NCI-H526 (cell line): ENCODE data around the gene GREB1.

Experiments
- DNase-seq, 2 experiments: peaks; one replicate each; lab custom pipeline; 2025; lab: John Stamatoyannopoulos, UW

Gene GREB1

GRCh38 chr2:11578986-11579774 lies 45.3 kb downstream of the GREB1 start:
- no peak for DNase-seq

- DNase-seq: no peak
These were observed 46.2 kb downstream of the GREB1 start for GRCh38 chr2:11579867-11580659.

- DNase-seq: no peak
These were observed 46.9 kb downstream of the GREB1 start for GRCh38 chr2:11580697-11581096.

DNA sequence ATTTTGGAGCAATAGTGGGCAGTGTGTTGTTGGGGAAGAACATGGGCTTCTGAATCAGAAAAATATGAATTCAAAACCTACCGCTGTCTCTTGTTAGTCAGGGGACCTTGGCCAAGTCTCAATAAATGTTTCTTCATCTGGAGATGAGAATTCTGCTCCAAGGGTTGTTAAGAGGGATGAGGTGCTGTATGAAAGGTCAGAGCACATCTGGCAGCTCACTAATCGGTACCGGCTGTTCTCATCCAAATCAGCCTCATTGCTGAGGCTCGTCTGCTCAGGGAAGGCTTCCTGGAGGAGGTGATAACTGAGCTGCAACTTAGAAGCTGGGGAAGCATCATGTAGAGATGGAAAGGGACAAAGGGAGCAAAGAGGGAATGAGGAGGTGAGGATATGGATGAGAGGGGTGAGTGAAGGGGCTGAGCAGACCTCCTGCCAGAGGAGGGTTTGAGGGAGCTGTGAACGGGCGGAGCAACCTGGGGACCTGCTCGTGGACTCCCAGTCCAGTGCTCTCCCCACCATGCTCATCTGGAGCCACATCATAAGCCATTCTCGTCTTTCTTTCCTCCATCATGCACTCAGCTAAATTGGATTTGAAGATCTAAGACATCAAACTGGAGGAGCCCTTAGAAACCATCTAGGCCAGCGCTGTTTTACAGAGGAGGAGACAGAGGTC lies 47.4 kb downstream of the GREB1 start:
- no peak for DNase-seq

DNA sequence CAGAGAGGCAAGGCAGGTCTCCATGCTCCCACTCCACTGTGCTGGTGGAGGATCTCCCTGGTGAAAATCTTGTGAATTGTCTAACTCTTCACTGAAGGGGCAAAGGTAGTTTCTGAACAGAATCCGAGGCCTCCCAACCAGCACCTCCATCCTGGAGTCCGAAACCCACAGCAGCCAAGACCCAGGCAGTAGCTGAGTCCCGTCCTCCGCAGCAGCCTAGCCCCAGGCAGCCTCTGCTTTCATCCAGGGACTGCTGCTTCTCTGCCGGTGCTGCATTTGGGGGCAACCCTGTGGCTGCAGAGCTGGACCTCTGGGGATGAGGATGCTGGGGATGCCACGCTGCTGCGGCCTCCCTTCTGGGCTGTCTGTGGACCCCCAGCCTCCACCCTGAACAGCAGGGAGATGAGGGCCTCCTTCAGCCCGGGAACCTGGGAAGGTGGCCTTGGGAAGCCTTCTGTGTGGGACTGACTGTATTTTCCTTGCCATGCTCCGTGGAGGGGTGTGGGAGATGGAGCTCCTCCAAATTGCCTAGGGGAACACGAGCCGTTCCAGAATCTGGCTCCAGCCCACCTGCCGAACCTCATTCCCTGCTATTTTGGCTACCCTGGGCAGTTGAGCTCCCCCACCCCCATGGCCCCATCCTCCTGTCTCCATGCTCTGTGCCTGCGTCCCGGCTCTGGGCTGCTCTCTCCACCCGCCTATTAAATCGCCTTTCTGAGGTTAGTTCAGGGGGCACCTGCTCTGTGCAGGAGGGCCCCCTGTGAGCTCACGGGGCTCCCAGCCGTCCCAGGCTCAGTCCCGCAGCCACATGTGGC lies 48.2 kb downstream of the GREB1 start:
- DNase-seq: no peak

- DNase-seq: no peak
These were observed 48.7 kb downstream of the GREB1 start for GRCh38 chr2:11582612-11582861.

DNA sequence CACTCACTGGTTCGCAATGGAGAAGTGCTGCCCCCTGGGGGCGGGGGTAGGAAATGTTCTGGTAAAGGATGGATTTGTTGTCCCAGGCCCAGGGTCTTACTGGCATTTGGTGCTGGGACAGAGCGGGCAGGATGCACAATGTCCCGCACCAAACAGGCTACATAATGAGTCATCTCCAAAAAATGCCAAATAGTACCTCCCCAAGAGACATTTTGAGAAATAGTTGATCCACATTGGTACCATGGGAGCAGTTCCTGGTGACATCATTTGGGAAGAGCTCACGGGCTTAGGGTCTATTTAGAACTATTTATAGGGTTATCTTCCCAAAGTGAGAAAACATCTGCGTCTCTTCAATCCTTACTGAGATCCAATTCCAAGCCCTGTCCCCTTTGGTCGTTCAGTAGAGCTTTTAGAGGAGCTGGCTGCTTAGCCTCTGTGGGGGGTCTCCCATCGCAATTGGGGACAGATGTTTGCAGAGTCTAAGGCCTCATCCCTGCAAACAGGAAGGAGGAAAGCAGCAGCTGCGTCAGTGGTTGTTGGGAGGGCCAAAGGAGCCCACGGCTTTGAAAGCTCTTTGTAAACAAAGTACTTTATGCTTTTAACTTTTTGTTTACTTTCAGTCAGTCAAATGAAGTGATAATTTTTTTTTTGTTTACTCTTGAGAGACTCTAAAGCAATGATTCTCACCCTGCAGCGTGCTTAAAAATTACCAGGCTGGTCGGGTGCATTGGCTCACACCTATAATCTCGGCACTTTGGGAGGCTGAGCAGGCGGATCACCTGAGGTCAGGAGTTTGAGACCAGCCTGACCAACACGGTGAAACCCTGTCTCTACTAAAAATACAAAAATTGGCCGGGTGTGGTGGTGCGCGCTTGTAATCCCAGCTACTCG lies 49.3 kb downstream of the GREB1 start:
- peak; percentile 41 to 74 for DNase-seq

DNA sequence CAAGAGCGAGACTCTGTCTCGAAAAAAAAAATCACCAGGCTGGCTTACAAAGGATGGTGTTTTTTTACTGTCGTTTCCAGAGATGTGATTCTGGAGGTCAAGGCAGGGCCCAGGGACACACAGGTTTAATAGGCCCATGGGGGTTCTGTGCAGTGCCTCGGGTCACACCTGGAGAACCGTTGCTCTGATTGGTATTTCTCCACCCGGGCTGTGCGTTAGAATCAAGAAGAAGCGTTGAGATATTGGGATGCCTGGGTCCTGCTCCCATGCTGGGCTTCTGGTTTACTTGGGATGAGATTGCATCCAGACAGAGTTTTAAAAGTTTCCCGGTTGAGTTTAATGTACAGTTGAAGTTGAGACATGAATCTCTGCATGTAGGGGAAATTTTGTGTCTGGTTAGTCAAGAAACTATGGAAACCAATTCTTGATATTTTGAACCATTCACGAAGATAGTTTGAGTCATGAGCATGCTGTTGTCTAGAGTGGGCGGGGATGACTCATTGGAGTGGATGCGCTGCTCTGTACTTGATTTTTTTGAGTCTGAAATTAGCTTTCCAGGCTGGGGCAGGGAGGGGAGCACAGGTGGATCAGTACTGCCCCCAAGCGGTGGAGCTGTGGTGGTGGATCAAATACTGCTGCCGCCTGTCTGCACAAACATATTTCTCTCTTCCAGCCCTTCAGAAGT lies 50.1 kb downstream of the GREB1 start:
- peak; percentile 5 to 70 for DNase-seq

DNA sequence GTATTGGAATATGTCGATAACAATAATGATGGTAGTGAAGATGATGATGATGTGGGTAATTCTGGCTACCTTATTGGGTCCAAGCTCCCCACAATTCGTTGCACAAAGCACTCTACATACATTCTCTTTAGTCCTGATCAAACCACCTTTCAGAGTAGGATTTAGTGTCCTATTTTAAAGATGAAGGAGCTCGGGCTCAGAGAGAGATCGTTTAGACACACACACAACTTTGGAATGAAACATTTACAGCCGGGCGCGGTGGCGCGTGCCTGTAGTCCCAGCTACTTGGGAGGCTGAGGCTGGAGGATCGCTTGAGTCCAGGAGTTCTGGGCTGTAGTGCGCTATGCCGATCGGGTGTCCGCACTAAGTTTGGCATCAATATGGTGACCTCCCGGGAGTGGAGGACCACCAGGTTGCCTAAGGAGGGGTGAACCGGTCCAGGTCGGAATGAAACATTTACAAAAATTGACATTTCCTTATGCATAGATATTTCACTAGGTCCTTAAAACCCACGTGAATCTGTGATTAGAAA lies 50.7 kb downstream of the GREB1 start:
- no peak for DNase-seq

GRCh38 chr2:11585071-11585470 lies 51.2 kb downstream of the GREB1 start:
- no peak for DNase-seq

GRCh38 chr2:11588228-11589110 lies 54.6 kb downstream of the GREB1 start:
- no peak for DNase-seq

DNA sequence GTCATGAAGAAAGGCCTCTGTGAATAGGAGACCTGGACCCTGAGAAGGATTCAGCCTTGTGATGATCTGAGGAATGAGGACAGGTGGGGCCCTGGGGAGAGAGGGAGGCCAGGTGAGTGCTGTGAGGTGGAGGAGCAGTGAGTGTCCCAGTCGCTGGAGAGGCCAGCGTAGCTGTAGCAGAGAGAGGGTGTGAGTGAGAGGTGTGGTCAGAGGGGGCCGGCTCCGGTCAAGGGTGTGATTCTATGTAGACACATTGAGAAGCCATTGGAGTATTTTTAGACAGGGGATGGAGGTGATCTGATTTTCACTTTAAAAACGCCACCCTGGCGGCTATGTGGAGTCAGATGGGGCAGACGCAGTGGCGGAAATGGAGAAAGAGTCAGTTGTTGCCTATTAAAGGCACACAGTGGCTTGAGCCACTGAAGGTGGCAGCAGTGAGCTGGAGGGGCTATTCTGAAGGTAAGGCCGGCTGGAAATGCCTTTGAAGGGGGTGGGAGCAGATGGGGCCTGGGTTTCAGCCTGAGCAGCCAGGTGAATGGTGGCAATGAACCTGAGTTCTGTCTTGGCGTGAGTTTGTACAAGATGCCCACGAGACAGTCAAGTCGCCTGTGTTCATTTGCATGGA lies 55.6 kb downstream of the GREB1 start:
- DNase-seq: no peak

DNA sequence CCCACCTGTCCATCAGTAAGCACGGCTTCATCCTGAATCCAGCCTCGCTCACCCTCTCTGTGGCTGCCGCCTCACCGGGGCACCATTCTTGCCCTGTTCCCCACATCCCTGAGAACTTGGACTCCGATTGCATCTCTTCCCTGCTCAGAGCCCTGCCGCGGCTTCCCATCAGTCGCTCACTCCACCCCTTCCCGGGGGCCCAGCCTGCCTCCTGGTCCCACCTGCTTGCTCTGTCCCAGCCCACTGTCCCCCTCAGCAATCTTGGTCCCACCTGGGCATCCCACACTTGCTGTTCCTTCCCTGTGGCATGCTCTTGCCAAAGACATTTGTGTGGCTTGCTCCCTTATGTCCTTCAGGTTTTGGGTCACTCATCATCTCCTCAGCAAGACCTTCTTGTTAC lies 56.3 kb downstream of the GREB1 start:
- no peak for DNase-seq

GRCh38 chr2:11591091-11591490 lies 57.2 kb downstream of the GREB1 start:
- DNase-seq: no peak

DNA sequence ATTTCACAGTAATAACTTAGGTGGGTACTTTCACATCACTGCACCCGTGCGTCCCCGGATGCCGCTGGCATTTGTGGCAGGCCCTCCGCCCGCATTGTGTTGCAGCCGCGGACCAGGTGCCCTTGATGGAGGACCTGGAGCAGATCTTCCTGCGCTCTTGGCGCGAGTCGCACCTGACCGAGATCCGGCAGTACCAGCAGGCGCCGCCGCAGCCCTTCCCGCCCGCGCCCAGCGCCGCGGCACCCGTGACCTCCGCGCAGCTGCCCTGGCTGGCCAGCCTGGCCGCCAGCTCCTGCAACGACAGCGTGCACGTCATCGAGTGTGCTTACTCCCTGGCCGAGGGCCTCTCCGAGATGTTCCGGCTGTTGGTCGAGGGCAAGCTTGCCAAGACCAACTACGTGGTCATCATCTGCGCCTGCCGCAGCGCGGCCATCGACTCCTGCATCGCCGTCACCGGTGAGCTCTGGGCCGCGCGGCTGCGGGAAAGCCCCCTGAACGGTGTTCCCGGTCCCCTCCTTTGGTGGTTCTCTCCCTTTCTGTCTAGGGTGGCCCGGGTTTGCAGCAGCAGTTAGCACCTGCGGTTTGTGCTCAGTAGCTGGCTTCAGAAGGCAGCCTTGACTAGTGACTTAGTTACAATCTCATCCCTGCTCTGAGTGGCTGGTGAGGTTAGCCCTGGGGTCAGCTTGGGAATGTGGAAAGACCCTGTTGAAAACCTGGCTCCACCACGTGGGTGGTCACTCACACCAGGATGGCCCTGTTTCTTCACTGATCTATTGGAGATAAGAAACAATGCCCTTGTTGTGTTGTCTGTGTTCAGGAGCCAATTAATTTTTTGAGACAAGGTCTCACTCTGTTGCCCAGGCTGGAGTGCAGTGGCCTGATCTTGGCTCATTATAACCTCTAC lies 59.1 kb downstream of the GREB1 start:
- DNase-seq: no peak

DNA sequence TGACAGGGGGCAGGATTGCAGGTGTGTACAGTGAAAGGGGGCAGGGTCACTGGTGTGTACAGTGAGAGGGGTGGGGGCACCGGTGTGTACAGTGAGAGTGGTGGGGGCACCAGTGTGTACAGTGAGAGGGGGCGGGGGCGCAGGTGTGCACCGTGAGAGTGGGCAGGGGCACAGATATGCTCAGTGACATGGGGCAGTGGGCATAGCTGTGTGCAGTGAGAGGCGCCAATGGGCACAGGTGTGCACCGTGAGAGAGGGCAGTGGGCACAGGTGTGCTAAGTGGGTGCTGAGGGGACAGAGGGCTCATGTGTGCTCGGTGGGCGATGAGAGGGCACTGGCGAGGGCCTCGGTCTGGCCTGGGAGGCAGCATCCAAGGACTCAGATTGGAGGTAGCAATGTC lies 63.0 kb downstream of the GREB1 start:
- no peak for DNase-seq

DNA sequence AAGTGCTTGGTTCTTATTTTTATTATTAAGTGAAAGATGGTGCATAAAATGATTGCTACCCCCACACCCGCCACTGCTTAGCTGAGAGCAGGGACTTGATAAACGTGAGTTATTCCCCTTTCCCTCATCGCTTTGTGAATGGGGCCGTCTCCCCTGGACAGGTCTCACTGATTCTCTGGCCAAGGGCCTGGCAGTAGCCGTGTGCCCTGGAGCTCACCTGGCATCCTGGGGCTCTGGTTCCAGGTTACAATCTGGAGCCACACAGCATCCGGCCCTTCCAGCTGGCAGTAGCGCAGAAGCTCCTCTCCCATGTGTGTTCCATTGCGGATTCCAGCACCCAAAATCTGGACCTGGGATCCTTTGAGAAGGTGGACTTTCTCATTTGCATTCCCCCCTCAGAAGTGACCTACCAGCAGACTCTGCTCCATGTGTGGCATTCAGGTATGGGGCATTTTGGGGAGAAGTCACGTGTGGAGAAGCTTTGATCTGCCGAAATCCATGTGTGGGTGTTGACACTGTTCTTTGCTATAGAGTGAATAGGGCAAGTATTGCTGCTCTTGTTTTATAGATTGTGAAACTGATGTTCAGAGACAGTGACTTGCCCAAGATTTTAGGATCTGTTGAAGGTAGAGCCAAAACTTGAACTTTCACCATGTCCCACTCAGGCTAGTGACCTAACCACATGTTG lies 63.8 kb downstream of the GREB1 start:
- DNase-seq: no peak
